ENCODE data around the gene MTF2. TPM values are rescaled to one million over a fixed set of nuclear protein-coding genes. Genes with fewer than 3 reads are reported as not detected.

The MTF2 gene
- total RNA-seq, 1 experiment from 2014 or later, result 110 TPM

- peaks cover 53 to 71% of the 10 kb centered on the region in 2 experiments for H3K4me1 Mint-ChIP-seq
- peak overlapping the region in 1 of 3 experiments; percentile 38; a peak in 2 of 7 replicates for H3K27ac Mint-ChIP-seq
- no peak overlapping the region for H2AK5ac ChIP-seq (ENCODE audit: insufficient read length, low read length)
Measured at GRCh38 chr1:93095804-93096585, 16.9 kb downstream of the MTF2 start.

More at GRCh38 chr1:93095804-93096585, 16.9 kb downstream of the MTF2 start:
- no peaks in the 10 kb centered on the region for H3K27me3 Mint-ChIP-seq (ENCODE audit: low read depth)
- no peak overlapping the region for H2BK120ac ChIP-seq (ENCODE audit: low read depth, low read length, poor library complexity, severe bottlenecking)
- no peak overlapping the region for H2BK5ac ChIP-seq (ENCODE audit: insufficient read length, low read length)
- no peak overlapping the region for H4K5ac ChIP-seq (ENCODE audit: insufficient read length, low read depth, low read length)
- DNase-seq, result no peak
- no peak overlapping the region for H2BK15ac ChIP-seq (ENCODE audit: low read depth, low read length)
- no peak overlapping the region for H3K4ac ChIP-seq (ENCODE audit: low read depth, low read length)
- H4K8ac ChIP-seq (replicated peaks; ENCODE audit: insufficient read length, low read depth, low read length), result no peak overlapping the region
- H2BK12ac ChIP-seq (ENCODE audit: insufficient read length, low read depth, low read length), result no peak overlapping the region
- no peaks in the 10 kb centered on the region for H3K9me3 Mint-ChIP-seq
- TF ChIP-seq CTCF (conservative IDR thresholded peaks at IDR 0.05), result no peak
- peaks cover 0 to 11% (median 10%) of the 10 kb centered on the region in 3 experiments; a peak in 4 of 7 replicates for H3K36me3 Mint-ChIP-seq (ENCODE audit: insufficient read depth in 1 of 3, low read depth in 3 of 3)
- no peak overlapping the region for H3K9ac ChIP-seq (ENCODE audit: extremely low read depth, insufficient read length, low read length)
- no peak overlapping the region for H3K56ac ChIP-seq (ENCODE audit: insufficient read length, low read depth, low read length)
- H2AFZ ChIP-seq (ENCODE audit: low read length), result no peak overlapping the region
- no peaks in the 10 kb centered on the region for H4K20me1 ChIP-seq (ENCODE audit: control insufficient read depth, insufficient read depth, insufficient read length)
- no peaks in the 10 kb centered on the region for H3K79me1 ChIP-seq (ENCODE audit: insufficient read depth, low read depth, low read length, poor library complexity, severe bottlenecking)
- H4K91ac ChIP-seq (ENCODE audit: insufficient read length, low read depth, low read length), result no peak overlapping the region
- H3K4me2 ChIP-seq (ENCODE audit: insufficient read depth, insufficient read length, low read length), result no peak overlapping the region
- H3K9me3 ChIP-seq (ENCODE audit: control insufficient read depth, low read depth, low read length), result no peaks in the 10 kb centered on the region
- no peak overlapping the region for H3K18ac ChIP-seq (ENCODE audit: insufficient read length, low read depth, low read length)
- H3K27me3 ChIP-seq (ENCODE audit: insufficient read depth, low read length), result no peaks in the 10 kb centered on the region
- H3K4me1 ChIP-seq (ENCODE audit: insufficient read depth, low read length), result no peaks in the 10 kb centered on the region
- H3T11ph ChIP-seq (ENCODE audit: low read length), result no peak overlapping the region
- no peak overlapping the region for H2BK20ac ChIP-seq (ENCODE audit: low read depth, low read length, poor library complexity, severe bottlenecking)
- WGBS (ENCODE audit: extremely low coverage, insufficient read length, low lambda C conversion rate), result no CpG with 5 or more reads among the region's 6 CpGs
- no peaks in the 10 kb centered on the region for H3K23me2 ChIP-seq (ENCODE audit: insufficient read length, low read depth, low read length, poor library complexity, severe bottlenecking)
- no peak overlapping the region for H3K4me3 Mint-ChIP-seq
- H3K23ac ChIP-seq (ENCODE audit: insufficient read length, low read depth, low read length), result no peak overlapping the region
- no peak overlapping the region for H3K14ac ChIP-seq (ENCODE audit: insufficient read depth, low read length)
- H3K27ac ChIP-seq (ENCODE audit: insufficient read length, low read depth, low read length), result no peak overlapping the region
- H3K79me2 ChIP-seq (ENCODE audit: insufficient read depth, low read length), result peaks cover 65% of the 10 kb centered on the region
